Kidney capillary endothelial cell (primary cell): ENCODE results near the gene POLRMT.

ENCODE experiments used
- DNase-seq: peaks from one replicate; pipeline ENCODE4 v3.0.0-alpha.2; 2018; ENCODE audit warnings: low spot score

POLRMT gene

DNA sequence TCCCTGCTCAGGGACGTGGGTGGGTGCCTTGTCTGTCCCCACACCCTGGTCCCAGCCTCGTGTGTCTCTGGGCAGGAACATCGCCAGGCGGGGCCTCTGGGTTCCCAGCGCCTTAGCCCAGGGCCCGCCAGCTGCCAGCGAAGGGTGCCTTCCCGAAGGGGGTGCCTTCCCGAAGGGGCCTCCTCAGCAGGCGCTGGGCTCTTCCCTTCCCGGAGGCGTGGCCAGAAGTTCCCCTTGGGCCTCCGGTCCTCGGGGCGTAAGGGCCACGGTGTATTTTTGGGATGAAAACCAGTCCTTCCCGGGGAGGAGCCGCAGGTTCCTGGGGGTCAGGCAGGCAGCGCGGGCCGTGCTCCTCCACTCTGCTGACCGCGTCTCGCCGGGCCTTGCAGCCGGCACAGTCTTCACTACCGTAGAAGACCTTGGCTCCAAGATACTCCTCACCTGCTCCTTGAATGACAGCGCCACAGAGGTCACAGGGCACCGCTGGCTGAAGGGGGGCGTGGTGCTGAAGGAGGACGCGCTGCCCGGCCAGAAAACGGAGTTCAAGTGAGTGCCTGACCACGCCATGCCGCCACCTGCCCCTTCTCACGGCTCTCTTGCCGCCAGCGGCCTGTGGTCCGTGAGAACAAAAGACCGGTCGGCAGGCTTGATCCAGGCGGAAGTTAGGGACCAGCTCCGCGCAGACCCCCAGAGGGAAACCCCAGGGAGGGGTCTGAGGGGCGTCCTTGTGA, 54.1 kb downstream of the POLRMT start:
- DNase-seq, result no peak

DNA sequence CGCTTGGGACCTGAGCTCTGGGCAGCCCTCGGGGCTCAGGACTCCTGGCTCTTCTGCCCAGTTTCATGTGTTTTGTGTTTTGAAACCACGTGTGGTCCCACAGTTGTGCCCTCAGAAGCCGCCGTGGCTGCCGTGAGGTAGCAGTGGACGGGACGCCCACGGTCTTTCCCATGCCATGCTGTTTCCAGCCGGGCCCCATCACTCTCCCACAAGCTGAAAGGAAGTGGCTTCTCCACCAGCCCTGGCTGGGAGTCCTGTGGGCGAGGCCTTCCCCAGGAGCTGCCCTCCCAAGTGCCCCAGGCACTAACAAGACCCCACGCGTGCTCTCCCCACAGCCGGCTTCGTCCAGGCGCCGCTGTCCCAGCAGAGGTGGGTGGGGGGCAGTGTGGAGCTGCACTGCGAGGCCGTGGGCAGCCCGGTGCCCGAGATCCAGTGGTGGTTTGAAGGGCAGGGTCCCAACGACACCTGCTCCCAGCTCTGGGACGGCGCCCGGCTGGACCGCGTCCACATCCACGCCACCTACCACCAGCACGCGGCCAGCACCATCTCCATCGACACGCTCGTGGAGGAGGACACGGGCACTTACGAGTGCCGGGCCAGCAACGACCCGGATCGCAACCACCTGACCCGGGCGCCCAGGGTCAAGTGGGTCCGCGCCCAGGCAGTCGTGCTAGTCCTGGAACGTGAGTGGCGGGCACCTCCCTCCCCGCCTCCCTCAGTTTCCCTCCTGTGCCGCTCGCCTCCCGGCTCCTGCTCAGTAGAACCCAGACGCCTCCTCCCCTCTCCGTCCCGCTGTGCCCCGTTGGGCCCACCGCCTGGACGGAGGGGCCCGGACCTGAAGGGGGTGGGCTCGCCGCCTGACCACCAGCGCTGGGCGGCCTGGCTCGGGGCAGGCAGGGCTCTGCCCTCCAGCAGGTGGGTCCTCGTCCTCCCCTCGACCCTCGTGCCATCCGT, 55.6 kb downstream of the POLRMT start:
- no peak for DNase-seq

DNA sequence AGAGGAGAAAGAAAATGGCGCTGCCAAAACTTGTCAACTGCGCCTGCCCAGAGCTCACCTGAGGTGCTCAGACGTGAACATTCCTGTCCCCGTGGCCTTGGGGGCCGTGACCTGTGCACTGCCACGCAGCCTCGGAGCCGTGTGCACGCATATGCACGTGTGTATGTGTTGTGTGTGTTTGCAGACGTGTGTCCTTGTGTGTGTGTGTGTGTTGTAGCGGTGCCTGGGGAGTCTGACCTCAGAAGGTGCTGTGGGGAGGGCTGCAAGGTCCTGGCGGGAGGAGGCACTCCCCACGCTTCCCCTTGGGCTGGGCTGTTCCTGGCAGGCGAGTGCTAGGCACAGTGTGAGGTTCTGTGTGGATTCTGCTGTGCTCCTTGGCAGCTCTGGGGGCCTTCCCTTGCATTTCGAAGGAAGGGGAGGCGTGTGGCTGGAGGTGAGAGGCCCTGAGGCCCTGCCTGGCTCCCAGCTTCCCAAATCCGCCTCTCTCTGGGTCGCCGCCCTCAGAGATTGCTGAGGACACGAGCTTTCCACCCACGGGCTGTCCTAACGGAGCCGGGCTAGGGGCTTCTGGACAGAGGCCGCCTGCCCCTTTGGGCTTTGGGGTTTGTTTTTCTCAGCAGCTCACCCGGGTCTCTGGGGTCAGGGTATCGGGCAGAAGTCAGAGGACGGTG, 56.4 kb downstream of the POLRMT start:
- DNase-seq, result no peak

- DNase-seq, result peak; percentile 84
These were observed 57.5 kb downstream of the POLRMT start for GRCh38 chr19:575527-576506.

- DNase-seq, result no peak
These were observed 58.4 kb downstream of the POLRMT start for GRCh38 chr19:574658-575526.

DNA sequence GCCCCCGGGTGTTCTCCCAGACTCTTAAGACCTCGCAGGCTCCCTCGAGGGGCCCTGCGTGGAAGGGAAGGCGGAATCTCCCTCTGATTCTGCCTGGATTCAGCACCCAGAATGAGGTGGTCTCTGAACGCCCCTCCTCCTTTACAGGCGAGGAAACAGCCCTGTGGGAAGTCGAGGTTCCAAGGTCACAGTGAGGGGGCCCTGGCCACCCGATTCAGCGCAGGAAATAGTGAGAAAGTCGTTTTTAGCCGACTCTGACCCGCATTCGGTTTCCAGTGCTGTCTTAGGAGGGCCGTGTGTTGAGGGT, 59.9 kb downstream of the POLRMT start:
- DNase-seq, result no peak

DNA sequence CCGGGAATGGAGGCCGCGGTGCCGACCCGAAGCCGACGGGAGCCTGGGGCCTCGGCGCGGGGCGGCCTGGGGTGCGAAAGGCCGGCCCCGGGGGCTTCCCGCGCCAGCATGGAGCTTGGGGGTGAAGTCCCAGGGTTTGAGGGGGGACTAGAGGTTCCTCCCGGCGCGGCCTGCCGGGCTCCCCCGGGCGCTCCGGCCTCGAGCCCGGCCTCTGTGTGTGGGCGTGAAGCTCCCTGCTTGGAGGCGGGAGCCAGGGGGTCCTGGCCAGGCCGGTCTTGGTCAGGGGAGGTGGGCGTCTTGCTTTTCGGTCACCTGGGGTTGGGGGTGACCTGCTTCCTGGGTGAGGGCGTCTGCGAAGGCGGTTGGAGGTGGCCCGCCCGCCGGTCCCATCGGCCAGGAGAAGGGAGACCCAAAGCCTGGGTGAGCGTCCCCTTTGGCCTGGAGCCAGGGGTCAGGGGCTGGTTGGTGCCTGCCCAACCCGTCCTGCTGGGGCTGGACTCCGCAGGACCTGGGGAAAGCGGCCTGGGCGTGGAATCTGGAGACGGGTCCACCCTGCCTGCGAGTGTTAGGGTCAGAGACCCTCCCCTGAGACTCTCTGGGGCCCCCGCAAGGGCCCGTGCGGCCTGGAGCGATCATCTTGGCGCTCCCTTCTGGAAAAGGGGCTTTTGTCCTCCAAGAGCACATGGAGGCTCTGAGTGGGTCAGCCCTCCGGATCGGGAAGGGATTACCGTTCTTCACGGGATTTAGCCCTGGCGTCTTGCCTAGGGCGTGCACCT, 60.4 kb downstream of the POLRMT start:
- DNase-seq, result peak; percentile 20

- peak; percentile 94 for DNase-seq
These were observed 61.1 kb downstream of the POLRMT start, which contains the start of gene BSG for GRCh38 chr19:572140-572742. Gene BSG (plus strand): TSS chr19:572596. CDS start chr19:572635, 39 bp downstream.

DNA sequence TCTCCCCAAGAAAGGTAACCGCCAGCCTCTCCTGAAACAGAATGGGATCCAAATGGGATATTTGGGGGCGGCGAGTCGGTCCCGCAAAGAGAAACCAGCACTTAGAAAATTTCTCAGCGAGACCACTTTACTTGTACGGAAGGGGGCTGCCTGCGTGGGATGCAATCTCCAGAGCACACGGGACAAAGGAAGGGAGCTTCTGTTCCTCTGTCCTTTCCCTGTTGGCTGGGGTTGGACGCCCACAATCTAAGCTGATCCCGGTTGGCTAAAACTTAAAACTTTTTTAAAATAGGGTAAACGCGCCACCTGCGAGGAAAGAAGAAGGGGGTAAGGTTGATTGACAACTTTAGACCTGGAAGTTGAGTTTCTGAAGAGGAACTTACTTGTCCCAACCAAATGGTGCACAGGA, 61.8 kb downstream of the POLRMT start:
- DNase-seq, result peak; percentile 38

- DNase-seq, result peak; percentile 33
These were observed 62.3 kb downstream of the POLRMT start for GRCh38 chr19:570937-571565.

DNA sequence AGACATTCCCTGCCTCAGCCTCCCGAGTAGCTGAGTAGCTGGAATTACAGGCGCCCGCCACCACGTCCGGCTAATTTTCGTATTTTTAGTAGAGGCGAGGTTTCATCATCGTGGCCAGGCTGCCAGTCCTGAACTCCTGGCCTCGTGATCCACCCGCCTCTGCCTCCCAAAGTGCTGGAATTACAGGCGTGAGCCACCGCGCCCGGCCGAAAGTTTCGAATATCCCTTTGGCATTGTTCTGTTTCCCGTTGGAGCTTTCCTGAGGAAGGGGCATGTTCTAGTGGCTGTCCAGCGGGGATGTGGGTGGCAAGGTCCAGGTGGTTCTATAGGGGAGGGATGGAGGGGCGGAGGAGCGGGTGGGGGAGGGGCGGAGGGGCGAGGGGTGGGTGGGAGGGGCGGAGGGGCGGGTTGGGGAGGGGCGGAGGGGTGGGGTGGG, 63.1 kb downstream of the POLRMT start:
- no peak for DNase-seq

GRCh38 chr19:567296-567900, 65.9 kb downstream of the POLRMT start:
- DNase-seq, result no peak
